CD4-positive, alpha-beta memory T cell (primary cell): ENCODE measurements around the gene MED22. TPM values are rescaled to one million over a fixed set of nuclear protein-coding genes. Genes with fewer than 3 reads are reported as not detected.
"Not testable (repeated sequence)": the region's sequence is repeated elsewhere in the genome, so short reads cannot be mapped to it uniquely, and the experiment has no call there.

ENCODE experiments used
- CTCF ChIA-PET: fragments of 350-600 bp; sonication (Branson Sonifier 250); formaldehyde crosslinking; loops from one replicate; lab custom pipeline; 2021; ENCODE audit warnings: inconsistent platforms; ENCODE audit not compliant: partially characterized antibody; lab: Charles Lee
- POLR2A ChIA-PET: fragments of 350-600 bp; sonication (Branson Sonifier 250); formaldehyde crosslinking; loops from one replicate; lab custom pipeline; 2021; ENCODE audit not compliant: partially characterized antibody; lab: Charles Lee
- DNase-seq, 5 donors: peaks; one replicate each; pipeline versions ENCODE4 v3.0.0 to v3.0.0-alpha.2; 2020 to 2022; ENCODE audit warnings: mixed read lengths in 1 of 5
- H3K27ac ChIP-seq: one replicate; pipeline ENCODE4 v1.7.0; 2013; ENCODE audit warnings: low read depth, low read length
- H3K27me3 ChIP-seq: 2 replicates; pipeline ENCODE4 v1.7.0; 2013; ENCODE audit warnings: mild to moderate bottlenecking, low read length, moderate library complexity; ENCODE audit not compliant: insufficient read depth
- H3K36me3 ChIP-seq: 2 replicates; pipeline ENCODE4 v1.7.0; 2013; ENCODE audit warnings: mild to moderate bottlenecking, low read length, moderate library complexity; ENCODE audit not compliant: insufficient read depth
- H3K4me1 ChIP-seq: 2 replicates; pipeline ENCODE4 v1.7.0; 2013; ENCODE audit warnings: mild to moderate bottlenecking, low read length, moderate library complexity; ENCODE audit not compliant: insufficient read depth
- H3K4me3 ChIP-seq, 2 donors: one replicate each; pipeline ENCODE4 v1.7.0; 2013; ENCODE audit warnings: low read length in 2 of 2, mild to moderate bottlenecking in 1 of 2
- H3K9me3 ChIP-seq, 2 donors: one replicate each; pipeline ENCODE4 v1.7.0; 2013; ENCODE audit warnings: low read length in 2 of 2, control low read depth in 1 of 2; ENCODE audit not compliant: control insufficient read depth in 1 of 2
- H3K27ac Mint-ChIP-seq, 7 donors: one replicate each; pipeline ENCODE4 v1.8.0; 2020 to 2021; ENCODE audit warnings: mixed read lengths in 7 of 7, mild to moderate bottlenecking in 6 of 7, inconsistent platforms in 3 of 7, moderate library complexity in 3 of 7
- H3K27me3 Mint-ChIP-seq, 2 donors: one replicate each; pipeline ENCODE4 v1.8.0; 2020 to 2021; ENCODE audit warnings: mixed read lengths in 2 of 2
- H3K36me3 Mint-ChIP-seq, 2 donors: one replicate each; pipeline ENCODE4 v1.8.0; 2020 to 2021; ENCODE audit warnings: mixed read lengths in 2 of 2, inconsistent platforms in 1 of 2, mild to moderate bottlenecking in 1 of 2
- H3K4me1 Mint-ChIP-seq, 4 donors: one replicate each; pipeline ENCODE4 v1.8.0; 2020 to 2021; ENCODE audit warnings: mixed read lengths in 4 of 4, mild to moderate bottlenecking in 1 of 4
- H3K4me3 Mint-ChIP-seq, 8 donors: one replicate each; pipeline ENCODE4 v1.8.0; 2020 to 2021; ENCODE audit warnings: mixed read lengths in 8 of 8, mild to moderate bottlenecking in 7 of 8, moderate library complexity in 6 of 8, inconsistent platforms in 3 of 8
- H3K9me3 Mint-ChIP-seq, 8 donors: one replicate each; pipeline ENCODE4 v1.8.0; 2020 to 2021; ENCODE audit warnings: mixed read lengths in 8 of 8, mild to moderate bottlenecking in 5 of 8, inconsistent platforms in 3 of 8, moderate library complexity in 1 of 8
- intact Hi-C: fragments of 100-400 bp; cut with micrococcal nuclease; formaldehyde crosslinking; loops from one replicate; pipeline ENCODE4 v1.15.1; 2023
- polyA plus RNA-seq, 2 donors: library from polyadenylated mRNA; unstranded; fragments of 300-500 nt; fragmentation: Illumina TruSeq; gene quantifications; one replicate each; pipeline ENCODE4 v1.2.3, GENCODE V29; 2021
- total RNA-seq, 2 experiments: library from RNA; stranded (reverse); gene quantifications; one replicate each; pipeline ENCODE4 v1.2.3, GENCODE V29; 2021

Gene MED22
- total and polyA plus RNA-seq, 4 experiments from 2014 or later, result 8.1 to 42.8 (median 28.1) TPM

- ChIA-PET POLR2A (no interaction called here), CTCF (no interaction called here)
- Mint-ChIP-seq H3K9me3 (no peaks in the 10 kb centered on the region), H3K36me3 (peaks cover 0 to 3% of the 10 kb centered on the region in 2 donors), H3K4me3 (no peak overlapping the region), H3K4me1 (peaks cover 0 to 3% (median 0%) of the 10 kb centered on the region in 4 donors), H3K27ac (no peak overlapping the region), H3K27me3 (no peaks in the 10 kb centered on the region)
- Histone ChIP-seq H3K27ac (no peak overlapping the region), H3K27me3 (no peaks in the 10 kb centered on the region), H3K36me3 (no peaks in the 10 kb centered on the region), H3K4me1 (no peaks in the 10 kb centered on the region), H3K4me3 (no peak overlapping the region), H3K9me3 (no peaks in the 10 kb centered on the region)
- intact Hi-C loops, result no loop called here
- DNase-seq, result no peak
Measured at GRCh38 chr9:133323211-133323610, 24.7 kb downstream of the MED22 start.

GRCh38 chr9:133322701-133323100 lies 25.2 kb downstream of the MED22 start:
- POLR2A ChIA-PET, result no interaction called here
- no peaks in the 10 kb centered on the region for H3K4me1 ChIP-seq
- no peak overlapping the region for H3K27ac ChIP-seq
- H3K27me3 Mint-ChIP-seq, result no peaks in the 10 kb centered on the region
- no peak overlapping the region for H3K27ac Mint-ChIP-seq
- H3K9me3 ChIP-seq, result no peaks in the 10 kb centered on the region
- DNase-seq, result no peak
- peaks cover 0 to 3% (median 0%) of the 10 kb centered on the region in 4 donors for H3K4me1 Mint-ChIP-seq
- H3K36me3 Mint-ChIP-seq, result peaks cover 0 to 3% of the 10 kb centered on the region in 2 donors
- no peaks in the 10 kb centered on the region for H3K9me3 Mint-ChIP-seq
- intact Hi-C loops, result no loop called here
- H3K4me3 Mint-ChIP-seq, result no peak overlapping the region
- H3K27me3 ChIP-seq, result no peaks in the 10 kb centered on the region
- H3K4me3 ChIP-seq, result no peak overlapping the region
- CTCF ChIA-PET, result no interaction called here
- no peaks in the 10 kb centered on the region for H3K36me3 ChIP-seq

GRCh38 chr9:133321411-133321935 lies 26.5 kb downstream of the MED22 start:
- H3K27ac Mint-ChIP-seq, result no peak overlapping the region
- Histone ChIP-seq H3K4me1 (no peaks in the 10 kb centered on the region), H3K4me3 (no peak overlapping the region), H3K27me3 (no peaks in the 10 kb centered on the region), H3K27ac (no peak overlapping the region), H3K36me3 (no peaks in the 10 kb centered on the region), H3K9me3 (no peaks in the 10 kb centered on the region)
- H3K9me3 Mint-ChIP-seq, result no peaks in the 10 kb centered on the region
- intact Hi-C loops, result no loop called here
- H3K4me1 Mint-ChIP-seq, result peaks cover 0 to 3% (median 0%) of the 10 kb centered on the region in 4 donors
- ChIA-PET CTCF (no interaction called here), POLR2A (no interaction called here)
- peaks cover 0 to 3% of the 10 kb centered on the region in 2 donors for H3K36me3 Mint-ChIP-seq
- peaks cover 0 to 2% of the 10 kb centered on the region in 2 donors for H3K27me3 Mint-ChIP-seq
- no peak overlapping the region for H3K4me3 Mint-ChIP-seq
- no peak for DNase-seq

- H3K27me3 Mint-ChIP-seq, result peaks cover 0 to 2% of the 10 kb centered on the region in 2 donors
- intact Hi-C loops, result no loop called here
- no peak overlapping the region for H3K27ac Mint-ChIP-seq
- H3K4me1 Mint-ChIP-seq, result no peaks in the 10 kb centered on the region
- no peak overlapping the region for H3K4me3 ChIP-seq
- ChIA-PET CTCF (no interaction called here), POLR2A (no interaction called here)
- H3K9me3 Mint-ChIP-seq, result peaks cover 0 to 1% (median 0%) of the 10 kb centered on the region in 8 donors
- H3K36me3 Mint-ChIP-seq, result no peaks in the 10 kb centered on the region
- H3K4me3 Mint-ChIP-seq, result no peak overlapping the region
- H3K4me1 ChIP-seq, result no peaks in the 10 kb centered on the region
- H3K9me3 ChIP-seq, result no peaks in the 10 kb centered on the region
- no peaks in the 10 kb centered on the region for H3K36me3 ChIP-seq
- no peak overlapping the region for H3K27ac ChIP-seq
- H3K27me3 ChIP-seq, result no peaks in the 10 kb centered on the region
- no peak for DNase-seq
Measured at GRCh38 chr9:133320421-133320881, 27.5 kb downstream of the MED22 start.

GRCh38 chr9:133317551-133317950 lies 30.4 kb downstream of the MED22 start:
- H3K9me3 ChIP-seq, H3K4me3 ChIP-seq, POLR2A ChIA-PET, H3K4me3 Mint-ChIP-seq, H3K27me3 ChIP-seq, H3K9me3 Mint-ChIP-seq, intact Hi-C loops, H3K4me1 Mint-ChIP-seq, H3K27ac Mint-ChIP-seq, H3K36me3 Mint-ChIP-seq, H3K27me3 Mint-ChIP-seq, CTCF ChIA-PET, H3K4me1 ChIP-seq, H3K36me3 ChIP-seq, H3K27ac ChIP-seq, DNase-seq: not testable (repeated sequence)

GRCh38 chr9:133315997-133316396 lies 31.9 kb downstream of the MED22 start:
- Histone ChIP-seq H3K27me3 (no peaks in the 10 kb centered on the region), H3K4me1 (no peaks in the 10 kb centered on the region), H3K27ac (no peak overlapping the region), H3K9me3 (no peaks in the 10 kb centered on the region), H3K36me3 (no peaks in the 10 kb centered on the region), H3K4me3 (no peak overlapping the region)
- Mint-ChIP-seq H3K4me3 (no peak overlapping the region), H3K4me1 (no peaks in the 10 kb centered on the region), H3K27ac (no peak overlapping the region), H3K27me3 (peaks cover 0 to 3% of the 10 kb centered on the region in 2 donors), H3K9me3 (peaks cover 0 to 1% (median 0%) of the 10 kb centered on the region in 8 donors), H3K36me3 (no peaks in the 10 kb centered on the region)
- DNase-seq, result no peak
- intact Hi-C loops, result no loop called here
- ChIA-PET POLR2A (no interaction called here), CTCF (no interaction called here)

GRCh38 chr9:133309608-133310007 lies 38.3 kb downstream of the MED22 start:
- peaks cover 10 to 19% of the 10 kb centered on the region in 2 donors for H3K27me3 Mint-ChIP-seq
- Histone ChIP-seq H3K4me3 (no peak overlapping the region), H3K9me3 (no peaks in the 10 kb centered on the region), H3K27me3 (no peaks in the 10 kb centered on the region), H3K4me1 (no peaks in the 10 kb centered on the region), H3K36me3 (no peaks in the 10 kb centered on the region), H3K27ac (no peak overlapping the region)
- intact Hi-C loops, result no loop called here
- no peaks in the 10 kb centered on the region for H3K36me3 Mint-ChIP-seq
- ChIA-PET POLR2A (no interaction called here), CTCF (no interaction called here)
- DNase-seq, result no peak
- H3K9me3 Mint-ChIP-seq, result peaks cover 0 to 1% (median 0%) of the 10 kb centered on the region in 8 donors
- H3K4me1 Mint-ChIP-seq, result no peaks in the 10 kb centered on the region
- no peak overlapping the region for H3K4me3 Mint-ChIP-seq
- no peak overlapping the region for H3K27ac Mint-ChIP-seq
